Measurements from ENCODE around the gene HPD. TPM values are rescaled to one million over a fixed set of nuclear protein-coding genes. Genes with fewer than 3 reads are reported as not detected.

HPD gene
- total RNA-seq, 1 donor from 2014 or later, result 2.2 TPM

DNA sequence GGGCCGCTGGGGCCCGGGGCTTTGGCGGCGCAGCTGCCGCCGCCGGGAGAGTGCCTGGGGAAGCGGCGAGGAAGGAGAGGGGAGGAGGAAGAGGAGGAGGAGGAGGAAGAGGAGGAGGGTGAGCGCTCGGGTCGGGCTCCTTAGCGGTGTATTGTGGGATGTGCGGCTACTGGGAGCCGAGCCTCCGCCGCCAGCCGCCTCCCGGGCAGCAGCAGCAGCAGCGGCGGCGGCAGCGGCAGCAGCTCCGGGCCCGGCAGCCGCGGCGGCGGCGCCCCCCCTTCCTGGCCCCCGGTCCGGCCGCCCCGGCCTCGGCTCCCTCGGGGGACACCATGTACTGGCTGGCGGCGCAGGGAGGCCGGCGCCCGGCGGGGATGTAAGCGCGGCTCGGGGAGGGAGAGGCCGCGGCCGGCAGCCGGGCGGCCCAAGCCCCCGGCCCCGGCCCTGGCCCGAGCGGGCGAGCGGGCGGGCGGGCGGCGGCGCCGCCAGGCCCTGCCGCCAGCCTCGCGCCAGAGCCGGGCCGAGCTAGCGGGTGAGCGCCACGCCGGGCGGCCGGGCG, 54.7 kb downstream of the HPD start, which contains the start of gene SETD1B:
SETD1B (plus strand) TSS at position 149 of the 556 bp plus-strand sequence. CDS start 729 bp downstream, outside the sequence.
- ATAC-seq (peak; percentile 23), DNase-seq (peak; percentile 76)
- intact Hi-C loops (cut with micrococcal nuclease), result no loop called here

DNA sequence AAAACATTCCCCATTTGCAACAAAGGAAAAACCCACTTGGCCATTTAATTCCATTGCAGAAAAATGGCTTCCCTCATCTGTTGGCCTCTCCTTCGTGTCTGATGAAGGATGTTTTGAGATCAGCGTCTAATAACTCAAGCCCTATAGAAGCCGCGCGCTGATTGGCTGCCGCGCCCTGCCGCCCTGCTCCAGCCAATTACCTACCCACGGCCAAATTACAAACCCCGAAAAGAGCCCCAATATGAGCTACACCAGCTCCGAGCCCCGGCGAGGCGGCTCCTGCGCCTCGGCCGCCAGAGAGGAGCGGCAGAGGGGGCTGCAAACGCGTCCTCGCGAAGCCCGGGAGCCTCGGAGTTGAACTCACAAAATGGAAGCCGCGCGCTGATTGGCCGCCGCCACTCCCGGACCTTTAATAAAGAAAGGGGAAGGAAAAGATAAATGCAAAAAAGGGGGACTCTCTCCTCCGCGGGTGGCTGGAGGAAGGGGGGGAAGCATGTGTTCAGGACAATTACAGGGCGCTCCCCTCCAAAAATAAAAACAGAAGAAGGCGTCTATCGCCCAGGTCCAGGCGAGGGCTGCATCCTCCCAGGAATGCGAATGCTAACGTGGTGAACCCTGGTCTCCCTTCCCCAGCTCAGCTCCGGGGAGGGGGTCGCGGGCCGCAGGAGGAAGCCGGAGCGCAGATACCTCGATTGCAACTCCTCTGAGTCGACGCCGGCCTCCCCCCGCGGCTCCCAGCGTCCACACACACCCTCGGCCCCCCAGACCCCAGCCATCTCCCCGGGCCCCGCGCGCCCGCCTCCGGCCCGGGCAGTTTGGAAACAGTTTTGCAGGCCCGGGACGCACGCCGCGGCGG, 55.6 kb downstream of the HPD start:
- ATAC-seq, result peak; percentile 43
- intact Hi-C loops (cut with micrococcal nuclease), result no loop called here
- DNase-seq, result peak; percentile 94

DNA sequence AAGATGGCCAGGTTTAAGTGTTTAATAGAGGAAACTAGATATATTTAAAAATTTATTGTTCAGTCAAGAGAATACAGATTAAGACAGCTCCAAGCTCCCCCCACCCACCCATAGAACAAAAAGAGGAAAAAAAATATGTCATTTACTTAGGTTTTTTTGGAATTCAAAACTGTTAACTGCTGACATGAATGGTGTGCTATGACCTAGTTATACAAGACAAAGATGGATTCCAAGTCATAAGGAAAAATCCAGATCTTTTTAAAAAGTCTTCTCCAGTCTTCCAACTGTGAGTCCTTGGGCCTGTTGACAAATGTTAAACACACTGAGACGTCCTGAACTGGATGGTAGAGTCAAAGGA, 56.2 kb downstream of the HPD start:
- DNase-seq (no peak), ATAC-seq (no peak)
- intact Hi-C loops (cut with micrococcal nuclease), result no loop called here

DNA sequence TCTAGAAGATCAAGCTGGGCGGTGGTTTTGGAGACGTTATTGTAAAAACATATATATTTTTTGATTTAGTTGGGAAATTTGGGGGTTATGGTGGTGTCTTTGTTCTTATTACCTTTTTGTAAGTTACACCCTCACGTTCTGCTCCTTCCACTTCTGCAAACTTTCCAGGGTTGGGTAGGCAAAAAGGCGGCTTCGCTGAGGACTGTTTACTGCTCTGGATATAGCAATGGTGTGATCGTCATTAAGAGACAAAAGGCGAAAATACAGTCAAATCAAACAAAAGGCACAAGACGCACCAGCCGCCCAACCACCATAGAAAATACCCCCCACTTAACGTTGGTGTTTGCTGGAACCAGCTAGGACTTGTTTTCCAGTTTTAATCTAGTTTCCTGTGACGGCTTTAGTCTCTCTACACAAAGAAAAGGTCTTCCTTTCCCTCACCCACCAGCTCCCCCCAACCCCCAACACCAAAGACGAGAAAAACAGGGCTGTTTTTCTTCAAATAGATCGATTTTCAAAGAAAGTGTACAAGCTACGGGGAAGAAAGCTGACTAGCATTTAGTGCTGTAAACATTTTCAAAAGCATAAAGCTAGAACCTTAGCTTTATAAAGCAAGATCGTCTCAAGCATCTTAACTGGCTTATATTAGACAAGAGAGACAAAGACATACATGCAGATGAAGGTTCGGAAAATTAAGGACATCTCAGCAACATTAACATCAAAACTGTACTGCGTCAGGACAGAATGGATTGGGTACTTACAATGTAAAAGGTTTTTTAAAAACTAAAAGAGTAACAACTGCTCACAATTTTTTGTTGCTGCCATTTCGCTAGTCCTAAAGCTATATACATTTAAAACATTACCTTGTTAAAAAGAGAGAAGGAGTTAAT, 56.8 kb downstream of the HPD start:
- no peak for ATAC-seq
- intact Hi-C loops (cut with micrococcal nuclease), result no loop called here
- no peak for DNase-seq

DNA sequence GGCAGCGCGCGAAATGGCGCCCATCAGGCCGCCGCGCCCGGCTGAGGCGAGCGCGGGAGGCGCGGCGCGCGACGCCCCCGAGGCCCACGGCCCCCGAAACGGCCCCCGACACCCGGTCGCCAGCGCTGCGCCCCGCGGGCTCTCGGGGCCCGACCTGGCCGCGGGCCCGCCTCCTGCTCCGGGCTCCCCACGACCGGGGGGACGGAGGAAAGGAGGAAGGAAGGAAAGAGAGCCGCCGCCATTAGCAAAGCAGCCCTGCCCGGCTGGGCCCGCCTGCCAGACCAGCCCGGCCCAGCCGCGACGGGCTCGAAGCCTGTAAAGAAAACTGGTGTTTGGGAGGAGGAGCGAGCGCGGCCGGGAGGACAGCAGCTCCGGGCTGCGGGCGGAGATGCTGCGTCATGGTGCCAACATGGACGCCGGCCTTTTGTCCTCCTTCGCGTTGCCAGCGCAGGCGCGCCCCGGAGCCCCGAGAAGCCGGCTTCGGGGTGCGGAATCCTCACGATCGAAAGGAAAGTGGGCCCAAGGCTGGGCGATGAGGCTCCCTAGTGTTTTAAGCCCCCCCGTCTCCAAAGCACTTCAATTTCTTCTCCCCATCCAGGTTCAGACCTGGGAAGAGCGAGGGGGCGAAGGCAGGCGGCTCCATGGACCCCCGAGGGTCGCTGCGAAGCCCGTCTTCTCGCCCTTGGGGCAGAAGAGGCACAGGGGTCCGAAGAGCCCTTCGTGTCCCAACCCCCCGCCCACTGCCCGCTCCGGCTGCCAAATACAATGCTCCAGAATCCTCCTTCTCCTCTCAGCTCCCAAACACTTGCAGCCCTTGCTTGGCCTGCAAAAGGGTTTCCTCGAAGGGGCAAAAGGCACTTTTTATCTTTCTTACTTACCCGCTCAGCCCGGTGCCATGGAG, 57.7 kb downstream of the HPD start:
- ATAC-seq, result no peak
- intact Hi-C loops (cut with micrococcal nuclease), result no loop called here
- peak; percentile 90 for DNase-seq

DNA sequence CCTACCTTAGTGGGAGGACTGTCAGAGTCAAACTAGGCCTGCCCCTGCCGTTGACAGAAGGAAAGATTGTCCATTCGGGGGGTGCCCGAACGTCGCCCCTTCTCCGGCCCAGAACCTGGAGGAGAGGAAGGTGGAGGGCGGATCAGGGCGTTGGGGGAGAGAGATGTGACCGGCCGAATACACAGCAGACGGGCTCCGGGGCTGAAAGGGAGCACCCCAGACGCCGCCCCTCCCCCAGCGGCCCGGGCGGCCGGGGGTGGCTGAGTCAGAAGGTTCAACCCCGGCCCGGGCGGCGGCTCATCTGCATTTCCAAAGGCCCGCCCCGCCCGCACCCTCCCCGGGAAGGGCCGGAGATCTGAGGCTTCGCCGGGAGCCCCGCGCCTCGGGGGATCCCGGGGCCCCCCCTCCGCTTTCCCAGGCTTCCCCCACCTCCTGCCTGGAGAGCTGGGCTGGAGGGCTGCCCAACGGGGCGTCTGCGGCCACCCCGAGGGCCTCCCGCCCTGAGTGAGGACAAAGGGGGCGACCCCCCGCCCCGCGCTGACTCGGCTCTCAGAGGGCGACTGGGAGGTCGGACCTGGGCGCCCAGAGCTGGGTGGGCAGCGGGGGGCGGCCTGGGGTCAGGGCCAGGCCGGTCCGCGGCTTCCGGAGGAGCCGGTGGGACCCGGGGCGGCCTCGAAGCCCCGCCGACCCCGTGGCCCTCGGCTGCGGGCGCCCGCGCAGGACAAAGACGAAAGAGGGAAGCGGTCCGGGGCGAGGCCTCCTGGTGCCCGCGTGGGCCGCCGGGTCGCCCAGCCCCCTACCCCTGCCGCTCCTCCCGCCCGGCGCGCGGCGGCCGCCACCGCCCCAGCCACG, 58.6 kb downstream of the HPD start:
- ATAC-seq, result peak; percentile 56
- intact Hi-C loops (cut with micrococcal nuclease), result loop anchor here (10.0 kb wide), 1 partner anchor 85 kb away; the partner anchor contains the start of gene PSMD9
- peak; percentile 96 for DNase-seq

DNA sequence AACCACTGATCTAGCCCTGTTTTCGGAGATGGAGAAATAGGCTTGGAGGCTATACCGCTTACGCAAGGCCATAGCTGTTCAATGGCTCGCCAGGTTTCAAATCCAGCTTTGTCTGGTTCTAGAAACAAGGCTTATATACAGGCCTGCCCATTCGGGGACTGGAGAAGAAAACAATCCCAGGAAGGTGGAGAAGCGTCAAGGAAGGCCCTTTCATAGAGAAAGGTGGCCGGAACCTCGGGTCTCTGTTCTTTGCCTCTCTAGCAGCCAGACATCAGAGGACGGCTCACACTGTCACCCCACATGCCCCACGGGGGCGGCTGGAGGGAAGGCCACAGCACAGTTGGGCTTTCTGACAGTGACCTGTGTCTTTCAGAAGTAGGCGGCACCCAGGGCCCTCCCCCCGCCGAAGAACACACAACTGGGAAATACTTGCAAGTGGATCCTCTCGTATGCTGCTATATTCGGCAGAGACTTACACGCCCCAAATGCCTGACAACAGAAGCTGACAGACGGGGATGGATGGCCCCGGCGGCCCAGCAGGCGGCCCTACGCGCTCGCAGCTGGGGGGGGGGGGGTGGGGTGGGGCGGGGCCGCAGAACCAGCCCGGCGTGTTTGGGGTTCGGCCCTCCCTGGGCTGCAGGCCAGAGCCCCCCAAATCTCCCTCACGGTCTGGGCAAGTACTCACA, 59.4 kb downstream of the HPD start:
- intact Hi-C loops (cut with micrococcal nuclease), result loop anchor here (10.0 kb wide), 1 partner anchor 86 kb away; the partner anchor contains the start of gene PSMD9
- ATAC-seq (peak; percentile 32), DNase-seq (peak; percentile 86)

DNA sequence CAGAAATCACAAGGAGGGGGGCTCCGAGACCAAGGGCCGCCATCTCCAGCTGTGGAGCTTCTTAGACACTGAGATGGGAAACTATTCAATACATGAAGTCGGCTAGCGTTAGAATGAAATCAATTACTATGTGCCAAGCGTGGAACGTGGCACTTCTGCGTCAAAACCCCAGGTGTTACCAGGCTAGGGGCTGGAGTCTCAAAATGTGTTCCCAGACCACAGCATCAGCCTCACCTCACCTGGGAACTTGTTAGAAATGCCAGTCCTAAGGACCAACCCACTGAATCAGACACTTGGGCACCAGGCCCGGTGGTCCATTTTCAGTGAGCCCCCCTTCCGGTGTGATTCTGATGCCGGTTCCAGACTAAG, 59.9 kb downstream of the HPD start:
- intact Hi-C loops (cut with micrococcal nuclease), result loop anchor here (10.0 kb wide), 1 partner anchor 86 kb away; the partner anchor contains the start of gene PSMD9
- no peak for ATAC-seq
- DNase-seq, result no peak

DNA sequence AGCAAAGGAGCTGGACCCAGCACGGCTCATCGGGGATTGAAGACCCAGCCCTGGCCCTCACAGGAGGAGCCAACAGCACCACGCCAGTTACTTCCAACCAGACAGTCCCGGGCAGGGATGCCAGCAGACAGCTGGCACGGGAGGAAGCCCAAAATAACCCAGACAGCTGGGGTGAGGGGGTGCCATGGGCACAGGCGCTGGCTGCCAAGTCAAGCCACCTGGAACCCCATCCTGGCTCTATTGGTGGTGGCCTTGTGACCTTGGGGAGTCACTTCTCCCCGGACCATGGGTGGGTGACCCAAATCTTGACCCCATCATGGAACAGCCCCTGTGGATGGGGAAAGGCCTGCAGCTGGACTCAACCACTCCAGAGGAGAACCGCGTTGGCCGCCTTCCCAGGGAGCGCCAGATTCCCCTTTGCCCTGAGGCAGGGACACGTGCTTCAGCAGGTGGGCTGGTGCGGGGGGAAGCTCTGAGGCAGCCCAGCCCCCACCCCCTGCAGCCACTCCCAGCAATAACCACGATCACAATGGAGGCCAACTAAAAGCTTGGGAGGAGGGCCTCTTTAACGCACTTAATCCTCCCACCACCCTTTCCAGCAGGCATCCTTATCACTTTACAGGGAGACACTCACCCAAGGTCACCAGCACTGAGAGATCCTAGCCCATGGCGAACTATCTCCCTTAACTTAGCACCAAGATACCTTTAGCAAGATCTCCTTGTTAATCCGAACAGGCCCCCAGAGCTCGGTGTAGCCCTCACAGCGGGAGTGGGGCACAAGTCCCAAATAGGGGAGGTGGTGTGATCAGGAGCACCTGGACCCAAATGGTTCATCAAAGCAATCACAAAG, 60.5 kb downstream of the HPD start:
- intact Hi-C loops (cut with micrococcal nuclease), result loop anchor here (10.0 kb wide), 1 partner anchor 87 kb away; the partner anchor contains the start of gene PSMD9
- ATAC-seq, result peak; percentile 27
- peak; percentile 91 for DNase-seq

DNA sequence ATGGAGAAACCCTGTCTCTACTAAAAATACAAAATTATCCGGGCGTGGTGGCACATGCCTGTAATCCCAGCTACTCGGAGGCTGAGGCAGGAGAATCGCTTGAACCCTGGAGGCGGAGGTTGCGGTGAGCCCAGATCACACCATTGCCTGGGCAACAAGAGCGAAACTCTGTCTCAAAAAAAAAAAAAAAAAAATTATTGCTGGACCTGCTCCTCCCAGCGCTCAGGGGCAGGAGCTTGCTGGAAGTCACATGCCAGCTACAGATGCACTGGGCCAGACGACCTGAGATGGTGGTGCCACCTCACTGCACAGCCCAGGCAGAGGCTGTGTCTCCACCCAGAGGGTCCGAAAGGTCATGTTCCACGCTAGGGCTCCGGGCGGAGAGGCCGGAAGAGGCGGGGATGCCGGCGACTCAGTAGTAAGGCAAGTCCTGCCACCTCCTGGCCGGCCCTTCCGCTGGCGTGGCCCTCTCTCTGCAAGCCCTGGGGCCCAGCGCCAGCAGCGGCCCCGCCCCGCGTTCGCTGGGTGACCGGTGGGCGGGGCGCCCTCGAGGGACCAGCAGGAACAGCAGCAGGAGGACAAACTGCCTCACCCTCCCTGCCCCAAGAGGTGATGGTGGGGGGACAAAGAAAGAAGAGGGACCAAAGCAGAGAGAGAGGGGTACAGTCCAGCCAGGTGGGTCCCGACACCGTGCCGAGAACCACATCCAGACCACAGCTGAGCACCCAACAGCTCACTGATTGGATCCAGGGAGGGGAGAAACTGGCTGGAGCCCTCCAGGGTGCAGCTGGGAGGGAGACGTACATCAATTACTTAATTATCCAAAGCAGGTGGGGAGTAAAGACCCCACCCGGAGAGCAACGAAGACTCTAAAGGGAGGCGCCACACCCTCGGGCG, 61.6 kb downstream of the HPD start:
- DNase-seq (peak; percentile 99), ATAC-seq (peak; percentile 51)
- intact Hi-C loops (cut with micrococcal nuclease), result loop anchor here (10.0 kb wide), 1 partner anchor 88 kb away; the partner anchor contains the start of gene PSMD9

DNA sequence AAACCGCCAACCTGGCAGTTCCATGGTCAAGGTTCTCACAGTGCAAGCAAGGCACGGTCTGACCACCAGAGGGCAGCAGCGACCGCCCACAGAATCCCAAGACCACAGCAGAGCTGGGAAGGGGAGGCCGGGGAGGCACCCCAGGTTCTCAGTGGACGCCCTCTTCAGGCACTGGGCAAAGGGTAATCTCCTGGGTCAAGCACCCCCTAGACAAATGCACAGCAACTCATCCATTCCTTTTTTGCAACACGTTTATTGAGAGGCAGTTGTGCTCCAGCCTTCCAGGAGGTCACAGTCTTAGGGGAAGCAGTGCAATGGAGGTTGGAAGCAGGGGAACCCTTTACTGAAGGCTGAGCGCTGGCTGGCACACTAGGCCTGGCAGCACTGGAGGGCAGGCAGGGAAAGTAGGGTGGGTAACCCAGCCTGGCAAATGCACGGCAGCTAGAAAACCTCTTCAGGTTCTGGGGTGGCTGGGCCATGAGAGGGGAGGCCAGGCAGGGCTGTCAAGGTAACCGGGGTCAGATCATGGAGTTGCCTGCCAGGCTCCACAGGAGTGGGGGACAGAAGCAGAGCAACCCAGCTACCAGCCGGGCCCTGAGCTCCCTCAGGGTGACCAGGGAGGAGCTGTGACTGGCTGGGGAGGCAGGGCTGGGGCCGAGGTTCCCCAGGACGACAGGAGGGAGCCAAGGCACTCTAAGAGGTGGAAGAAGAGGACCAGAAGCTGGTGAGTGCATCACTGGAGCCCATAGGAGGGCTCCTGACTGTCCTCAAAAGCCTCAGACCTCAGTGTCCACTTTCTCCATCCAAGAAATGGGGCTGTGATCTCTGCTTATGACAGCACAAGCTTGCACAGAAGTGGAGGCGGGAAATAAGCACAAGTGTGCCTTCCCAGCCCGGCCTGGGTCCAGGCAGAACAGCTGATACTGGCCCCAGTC, 63.4 kb downstream of the HPD start:
- DNase-seq (peak; percentile 93), ATAC-seq (peak; percentile 34)
- intact Hi-C loops (cut with micrococcal nuclease), result loop anchor here (10.0 kb wide), 1 partner anchor 90 kb away; the partner anchor contains the start of gene PSMD9

DNA sequence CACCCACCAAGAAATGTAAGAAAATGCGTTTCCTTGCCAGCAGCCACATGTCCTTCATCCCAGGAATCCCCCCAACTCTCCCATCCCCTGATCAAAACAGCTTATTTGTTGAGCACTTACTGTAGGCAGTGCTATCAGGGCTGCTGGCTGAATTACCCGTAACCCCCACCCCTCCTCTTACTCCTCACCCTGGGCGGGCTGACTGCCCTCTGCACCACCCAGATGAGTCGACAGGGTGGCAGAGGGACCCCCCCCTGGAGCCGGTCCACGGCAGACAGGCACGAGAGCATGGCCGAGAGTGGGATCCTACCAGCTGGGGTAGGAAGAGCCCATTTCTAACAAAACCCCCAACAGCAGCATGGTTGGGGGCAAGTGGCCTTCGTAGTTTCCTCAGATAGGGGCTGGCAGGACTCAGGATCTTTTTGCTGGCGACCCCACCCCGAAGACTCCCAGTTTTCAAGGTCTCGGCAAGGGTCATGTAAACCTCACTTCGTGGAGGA, 64.1 kb downstream of the HPD start:
- intact Hi-C loops (cut with micrococcal nuclease), result loop anchor here (10.0 kb wide), 1 partner anchor 90 kb away; the partner anchor contains the start of gene PSMD9
- no peak for ATAC-seq
- DNase-seq, result peak; percentile 64

DNA sequence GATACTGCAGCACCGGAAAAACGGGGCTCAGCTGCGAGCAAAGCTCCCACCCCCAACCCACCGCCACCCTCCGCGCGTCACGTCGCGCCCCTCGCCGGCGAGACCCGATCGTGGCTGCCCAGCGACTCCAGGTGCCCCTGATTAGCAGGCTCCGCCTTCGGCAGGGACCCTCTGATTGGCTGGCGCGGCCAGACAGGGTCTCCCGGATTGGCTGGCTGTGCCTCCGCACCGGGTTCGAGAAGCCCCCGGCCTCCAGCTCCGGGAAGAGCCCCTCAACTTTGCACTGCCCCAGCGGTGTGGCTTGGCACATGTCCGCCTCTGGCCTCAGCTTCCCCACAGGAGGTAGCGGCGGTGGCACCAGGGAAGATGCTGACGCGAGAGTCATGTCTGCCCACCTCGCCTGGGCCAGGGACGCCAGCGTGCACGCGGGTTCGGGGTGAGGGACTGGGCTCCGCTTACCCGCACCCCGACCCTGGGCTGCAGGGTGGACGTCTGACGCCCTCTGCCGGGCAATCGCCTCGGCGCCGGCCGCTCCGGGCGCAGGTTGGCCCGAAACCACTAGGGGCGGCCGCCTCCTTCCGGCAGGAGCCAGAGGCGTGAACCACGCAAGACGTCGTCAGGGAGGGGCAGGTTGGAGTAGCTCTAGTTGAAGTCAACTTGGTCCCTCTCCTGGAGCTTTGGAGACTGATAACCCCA, 64.7 kb downstream of the HPD start:
- DNase-seq (peak; percentile 95), ATAC-seq (peak; percentile 62)
- intact Hi-C loops (cut with micrococcal nuclease), result loop anchor here (10.0 kb wide), 1 partner anchor 91 kb away; the partner anchor contains the start of gene PSMD9
